ENCODE data around the gene OSBPL6. TPM values are rescaled to one million over a fixed set of nuclear protein-coding genes. Genes with fewer than 3 reads are reported as not detected.
A peak's percentile ranks its signal among the peaks of the same experiment; 100 is the strongest.

Gene OSBPL6
- total and polyA plus RNA-seq, 10 of the 15 experiments (the other 5 are each of a cell fraction or from before 2014, with no cell fraction given) = 0.01 to 0.08 (median 0.03) TPM; not detected in 5

DNA sequence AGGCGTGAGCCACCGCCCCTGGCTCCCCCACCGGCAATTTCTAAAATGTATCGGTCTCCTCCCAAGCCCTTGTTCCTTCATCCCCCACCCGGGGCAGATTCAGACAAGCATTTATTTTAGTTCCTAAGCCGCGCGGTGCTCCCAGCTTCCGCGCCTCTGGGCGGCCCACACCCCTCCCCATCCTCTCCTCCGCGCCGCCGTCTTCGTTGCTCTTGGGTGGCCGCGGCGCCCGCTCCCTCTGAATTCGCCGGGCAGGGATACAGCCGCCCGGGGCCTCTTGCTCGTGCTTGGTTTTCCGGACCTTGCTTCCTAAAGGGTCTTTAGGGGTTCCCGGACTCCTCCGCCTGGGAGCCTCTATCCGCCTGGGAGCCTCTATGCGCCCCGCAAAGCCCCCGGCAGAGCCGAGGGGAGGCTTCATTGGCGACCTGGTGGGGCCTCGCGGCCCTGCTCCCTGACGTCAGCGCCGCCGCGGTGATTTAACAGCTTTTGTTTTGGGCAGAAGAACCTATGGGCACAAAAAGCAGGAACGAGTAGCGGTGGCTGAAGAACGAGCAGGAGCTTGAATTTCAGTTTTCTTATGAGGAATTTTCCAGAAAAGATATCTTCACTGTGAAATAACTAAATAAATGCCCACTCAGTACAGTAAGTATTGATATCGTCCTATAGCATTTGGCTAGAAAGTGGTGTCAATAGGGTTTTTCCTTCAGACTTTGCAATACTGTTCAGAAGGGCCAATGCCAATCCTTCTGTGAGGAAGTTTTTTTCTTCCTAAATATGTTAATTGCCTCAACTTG, 219.4 kb downstream of the OSBPL6 start (continued):
- TF ChIP-seq, protein P1, sequence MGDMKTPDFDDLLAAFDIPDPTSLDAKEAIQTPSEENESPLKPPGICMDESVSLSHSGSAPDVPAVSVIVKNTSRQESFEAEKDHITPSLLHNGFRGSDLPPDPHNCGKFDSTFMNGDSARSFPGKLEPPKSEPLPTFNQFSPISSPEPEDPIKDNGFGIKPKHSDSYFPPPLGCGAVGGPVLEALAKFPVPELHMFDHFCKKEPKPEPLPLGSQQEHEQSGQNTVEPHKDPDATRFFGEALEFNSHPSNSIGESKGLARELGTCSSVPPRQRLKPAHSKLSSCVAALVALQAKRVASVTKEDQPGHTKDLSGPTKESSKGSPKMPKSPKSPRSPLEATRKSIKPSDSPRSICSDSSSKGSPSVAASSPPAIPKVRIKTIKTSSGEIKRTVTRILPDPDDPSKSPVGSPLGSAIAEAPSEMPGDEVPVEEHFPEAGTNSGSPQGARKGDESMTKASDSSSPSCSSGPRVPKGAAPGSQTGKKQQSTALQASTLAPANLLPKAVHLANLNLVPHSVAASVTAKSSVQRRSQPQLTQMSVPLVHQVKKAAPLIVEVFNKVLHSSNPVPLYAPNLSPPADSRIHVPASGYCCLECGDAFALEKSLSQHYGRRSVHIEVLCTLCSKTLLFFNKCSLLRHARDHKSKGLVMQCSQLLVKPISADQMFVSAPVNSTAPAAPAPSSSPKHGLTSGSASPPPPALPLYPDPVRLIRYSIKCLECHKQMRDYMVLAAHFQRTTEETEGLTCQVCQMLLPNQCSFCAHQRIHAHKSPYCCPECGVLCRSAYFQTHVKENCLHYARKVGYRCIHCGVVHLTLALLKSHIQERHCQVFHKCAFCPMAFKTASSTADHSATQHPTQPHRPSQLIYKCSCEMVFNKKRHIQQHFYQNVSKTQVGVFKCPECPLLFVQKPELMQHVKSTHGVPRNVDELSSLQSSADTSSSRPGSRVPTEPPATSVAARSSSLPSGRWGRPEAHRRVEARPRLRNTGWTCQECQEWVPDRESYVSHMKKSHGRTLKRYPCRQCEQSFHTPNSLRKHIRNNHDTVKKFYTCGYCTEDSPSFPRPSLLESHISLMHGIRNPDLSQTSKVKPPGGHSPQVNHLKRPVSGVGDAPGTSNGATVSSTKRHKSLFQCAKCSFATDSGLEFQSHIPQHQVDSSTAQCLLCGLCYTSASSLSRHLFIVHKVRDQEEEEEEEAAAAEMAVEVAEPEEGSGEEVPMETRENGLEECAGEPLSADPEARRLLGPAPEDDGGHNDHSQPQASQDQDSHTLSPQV (IDR thresholded peaks at IDR 0.05) = peak; percentile 70; the same call in 1 of the 2 replicates
- TF ChIP-seq SIX5 (IDR thresholded peaks at IDR 0.05; ENCODE audit: low read depth, low read length, severe bottlenecking) (no peak), DPF2 (IDR thresholded peaks at IDR 0.05) (peak; percentile 59; the same call in 1 of the 2 replicates), CBX5 (IDR thresholded peaks at IDR 0.05; ENCODE audit: low read depth) (peak; percentile 7; the same call in 1 of the 2 replicates), NR2C2 (IDR thresholded peaks at IDR 0.05; ENCODE audit: borderline replicate concordance, control insufficient read depth, insufficient read length, low read depth) (no peak), NFYB (IDR thresholded peaks at IDR 0.05; ENCODE audit: insufficient read depth, low read depth, low read length) (no peak), SMAD5 (IDR thresholded peaks at IDR 0.05; ENCODE audit: low read depth) (0 out of 2 replicates have a peak, but pooled peaks have one; percentile 43), RAD21 (IDR thresholded peaks at IDR 0.05; ENCODE audit: insufficient read depth, low read depth, low read length) (no peak), KAT2A (conservative IDR thresholded peaks at IDR 0.05; ENCODE audit: control insufficient read depth, low read depth, low read length) (no peak), NBN (IDR thresholded peaks at IDR 0.05) (peak; percentile 87), ZBED1 (IDR thresholded peaks at IDR 0.05; ENCODE audit: borderline replicate concordance) (no peak), MYB (IDR thresholded peaks at IDR 0.05; ENCODE audit: borderline replicate concordance, low read depth, low read length) (peak; percentile 62; the same call in 1 of the 2 replicates), EZH2 (IDR thresholded peaks at IDR 0.05; ENCODE audit: borderline replicate concordance, control insufficient read depth, low read depth, low read length) (no peak), CBFB (IDR thresholded peaks at IDR 0.05; ENCODE audit: low read depth) (peak; percentile 62; the same call in 1 of the 2 replicates)
- TF ChIP-seq, protein P2, sequence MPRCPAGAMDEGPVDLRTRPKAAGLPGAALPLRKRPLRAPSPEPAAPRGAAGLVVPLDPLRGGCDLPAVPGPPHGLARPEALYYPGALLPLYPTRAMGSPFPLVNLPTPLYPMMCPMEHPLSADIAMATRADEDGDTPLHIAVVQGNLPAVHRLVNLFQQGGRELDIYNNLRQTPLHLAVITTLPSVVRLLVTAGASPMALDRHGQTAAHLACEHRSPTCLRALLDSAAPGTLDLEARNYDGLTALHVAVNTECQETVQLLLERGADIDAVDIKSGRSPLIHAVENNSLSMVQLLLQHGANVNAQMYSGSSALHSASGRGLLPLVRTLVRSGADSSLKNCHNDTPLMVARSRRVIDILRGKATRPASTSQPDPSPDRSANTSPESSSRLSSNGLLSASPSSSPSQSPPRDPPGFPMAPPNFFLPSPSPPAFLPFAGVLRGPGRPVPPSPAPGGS (IDR thresholded peaks at IDR 0.05; ENCODE audit: borderline replicate concordance, insufficient read depth, low read depth, low read length, poor library complexity, severe bottlenecking) = no peak
- TF ChIP-seq, protein P3, sequence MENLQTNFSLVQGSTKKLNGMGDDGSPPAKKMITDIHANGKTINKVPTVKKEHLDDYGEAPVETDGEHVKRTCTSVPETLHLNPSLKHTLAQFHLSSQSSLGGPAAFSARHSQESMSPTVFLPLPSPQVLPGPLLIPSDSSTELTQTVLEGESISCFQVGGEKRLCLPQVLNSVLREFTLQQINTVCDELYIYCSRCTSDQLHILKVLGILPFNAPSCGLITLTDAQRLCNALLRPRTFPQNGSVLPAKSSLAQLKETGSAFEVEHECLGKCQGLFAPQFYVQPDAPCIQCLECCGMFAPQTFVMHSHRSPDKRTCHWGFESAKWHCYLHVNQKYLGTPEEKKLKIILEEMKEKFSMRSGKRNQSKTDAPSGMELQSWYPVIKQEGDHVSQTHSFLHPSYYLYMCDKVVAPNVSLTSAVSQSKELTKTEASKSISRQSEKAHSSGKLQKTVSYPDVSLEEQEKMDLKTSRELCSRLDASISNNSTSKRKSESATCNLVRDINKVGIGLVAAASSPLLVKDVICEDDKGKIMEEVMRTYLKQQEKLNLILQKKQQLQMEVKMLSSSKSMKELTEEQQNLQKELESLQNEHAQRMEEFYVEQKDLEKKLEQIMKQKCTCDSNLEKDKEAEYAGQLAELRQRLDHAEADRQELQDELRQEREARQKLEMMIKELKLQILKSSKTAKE (IDR thresholded peaks at IDR 0.05; ENCODE audit: low read depth, poor library complexity, severe bottlenecking) = no peak
- TF ChIP-seq, protein P4, sequence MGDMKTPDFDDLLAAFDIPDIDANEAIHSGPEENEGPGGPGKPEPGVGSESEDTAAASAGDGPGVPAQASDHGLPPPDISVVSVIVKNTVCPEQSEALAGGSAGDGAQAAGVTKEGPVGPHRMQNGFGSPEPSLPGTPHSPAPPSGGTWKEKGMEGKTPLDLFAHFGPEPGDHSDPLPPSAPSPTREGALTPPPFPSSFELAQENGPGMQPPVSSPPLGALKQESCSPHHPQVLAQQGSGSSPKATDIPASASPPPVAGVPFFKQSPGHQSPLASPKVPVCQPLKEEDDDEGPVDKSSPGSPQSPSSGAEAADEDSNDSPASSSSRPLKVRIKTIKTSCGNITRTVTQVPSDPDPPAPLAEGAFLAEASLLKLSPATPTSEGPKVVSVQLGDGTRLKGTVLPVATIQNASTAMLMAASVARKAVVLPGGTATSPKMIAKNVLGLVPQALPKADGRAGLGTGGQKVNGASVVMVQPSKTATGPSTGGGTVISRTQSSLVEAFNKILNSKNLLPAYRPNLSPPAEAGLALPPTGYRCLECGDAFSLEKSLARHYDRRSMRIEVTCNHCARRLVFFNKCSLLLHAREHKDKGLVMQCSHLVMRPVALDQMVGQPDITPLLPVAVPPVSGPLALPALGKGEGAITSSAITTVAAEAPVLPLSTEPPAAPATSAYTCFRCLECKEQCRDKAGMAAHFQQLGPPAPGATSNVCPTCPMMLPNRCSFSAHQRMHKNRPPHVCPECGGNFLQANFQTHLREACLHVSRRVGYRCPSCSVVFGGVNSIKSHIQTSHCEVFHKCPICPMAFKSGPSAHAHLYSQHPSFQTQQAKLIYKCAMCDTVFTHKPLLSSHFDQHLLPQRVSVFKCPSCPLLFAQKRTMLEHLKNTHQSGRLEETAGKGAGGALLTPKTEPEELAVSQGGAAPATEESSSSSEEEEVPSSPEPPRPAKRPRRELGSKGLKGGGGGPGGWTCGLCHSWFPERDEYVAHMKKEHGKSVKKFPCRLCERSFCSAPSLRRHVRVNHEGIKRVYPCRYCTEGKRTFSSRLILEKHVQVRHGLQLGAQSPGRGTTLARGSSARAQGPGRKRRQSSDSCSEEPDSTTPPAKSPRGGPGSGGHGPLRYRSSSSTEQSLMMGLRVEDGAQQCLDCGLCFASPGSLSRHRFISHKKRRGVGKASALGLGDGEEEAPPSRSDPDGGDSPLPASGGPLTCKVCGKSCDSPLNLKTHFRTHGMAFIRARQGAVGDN (IDR thresholded peaks at IDR 0.05) = peak; percentile 79; the same call in 1 of the 2 replicates
